Stimulated activated memory B cell treated with anti-CD40 and anti-IgM and Interleukin-4, amounts not matched to agents 10 μg/mL and 1 μg/mL and 100 μg/mL, for 72 hours (primary cell): ENCODE results near the gene PPP1R37.

Experiments
- ATAC-seq: fragments of 150-1000 bp; cut with Tn5 transposase; 2 replicates; pipeline ENCODE4 v1.10.0; 2021
- H3K27ac Mint-ChIP-seq: one replicate; pipeline ENCODE4 v1.8.0; 2022; ENCODE audit warnings: mild to moderate bottlenecking, mixed read lengths
- H3K27me3 Mint-ChIP-seq: one replicate; pipeline ENCODE4 v1.8.0; 2022; ENCODE audit warnings: mixed read lengths
- H3K36me3 Mint-ChIP-seq: one replicate; pipeline ENCODE4 v1.8.0; 2022; ENCODE audit warnings: mixed read lengths
- H3K4me1 Mint-ChIP-seq: one replicate; pipeline ENCODE4 v1.8.0; 2022; ENCODE audit warnings: mixed read lengths
- H3K4me3 Mint-ChIP-seq: one replicate; pipeline ENCODE4 v1.8.0; 2022; ENCODE audit warnings: mild to moderate bottlenecking, moderate library complexity, mixed read lengths
- H3K9me3 Mint-ChIP-seq: one replicate; pipeline ENCODE4 v1.8.0; 2022; ENCODE audit warnings: mixed read lengths

Gene PPP1R37

GRCh38 chr19:45180936-45181335, 88.0 kb downstream of the PPP1R37 start:
- no peak overlapping the region for H3K27ac Mint-ChIP-seq
- peak overlapping the region; percentile 77 for H3K4me3 Mint-ChIP-seq
- peaks cover 46% of the 10 kb centered on the region for H3K4me1 Mint-ChIP-seq
- no peaks in the 10 kb centered on the region for H3K9me3 Mint-ChIP-seq
- ATAC-seq, result no peak
- no peaks in the 10 kb centered on the region for H3K27me3 Mint-ChIP-seq
- H3K36me3 Mint-ChIP-seq, result peaks cover 18% of the 10 kb centered on the region

- Mint-ChIP-seq H3K27me3 (no peaks in the 10 kb centered on the region), H3K36me3 (peaks cover 18% of the 10 kb centered on the region), H3K27ac (no peak overlapping the region), H3K4me3 (no peak overlapping the region), H3K4me1 (peaks cover 55% of the 10 kb centered on the region), H3K9me3 (no peaks in the 10 kb centered on the region)
- ATAC-seq, result no peak
These were observed 89.8 kb downstream of the PPP1R37 start for GRCh38 chr19:45182758-45183157.

GRCh38 chr19:45184115-45184514, 91.1 kb downstream of the PPP1R37 start:
- Mint-ChIP-seq H3K4me3 (no peak overlapping the region), H3K36me3 (peaks cover 18% of the 10 kb centered on the region), H3K27ac (no peak overlapping the region), H3K4me1 (peaks cover 55% of the 10 kb centered on the region), H3K27me3 (no peaks in the 10 kb centered on the region), H3K9me3 (no peaks in the 10 kb centered on the region)
- ATAC-seq, result no peak

- Mint-ChIP-seq H3K4me3 (no peak overlapping the region), H3K36me3 (peaks cover 19% of the 10 kb centered on the region), H3K4me1 (peaks cover 35% of the 10 kb centered on the region), H3K27ac (no peak overlapping the region), H3K9me3 (peaks cover 3% of the 10 kb centered on the region), H3K27me3 (no peaks in the 10 kb centered on the region)
- ATAC-seq, result no peak
These were observed 93.7 kb downstream of the PPP1R37 start for GRCh38 chr19:45186509-45187334.

GRCh38 chr19:45187421-45188100, 94.6 kb downstream of the PPP1R37 start:
- peaks cover 31% of the 10 kb centered on the region for H3K4me1 Mint-ChIP-seq
- H3K27me3 Mint-ChIP-seq, result no peaks in the 10 kb centered on the region
- peaks cover 3% of the 10 kb centered on the region for H3K9me3 Mint-ChIP-seq
- no peak overlapping the region for H3K27ac Mint-ChIP-seq
- ATAC-seq, result peak; percentile 79
- peaks cover 20% of the 10 kb centered on the region for H3K36me3 Mint-ChIP-seq
- no peak overlapping the region for H3K4me3 Mint-ChIP-seq

- Mint-ChIP-seq H3K27me3 (no peaks in the 10 kb centered on the region), H3K36me3 (peaks cover 16% of the 10 kb centered on the region), H3K4me3 (no peak overlapping the region), H3K4me1 (peaks cover 14% of the 10 kb centered on the region), H3K9me3 (peaks cover 3% of the 10 kb centered on the region), H3K27ac (no peak overlapping the region)
- no peak for ATAC-seq
These were observed 97.0 kb downstream of the PPP1R37 start for GRCh38 chr19:45189971-45190370.

- Mint-ChIP-seq H3K9me3 (peaks cover 3% of the 10 kb centered on the region), H3K4me1 (peaks cover 10% of the 10 kb centered on the region), H3K4me3 (no peak overlapping the region), H3K27ac (no peak overlapping the region), H3K36me3 (peaks cover 16% of the 10 kb centered on the region), H3K27me3 (no peaks in the 10 kb centered on the region)
- no peak for ATAC-seq
These were observed 98.4 kb downstream of the PPP1R37 start for GRCh38 chr19:45191375-45191774.

- peaks cover 26% of the 10 kb centered on the region for H3K27me3 Mint-ChIP-seq
- H3K27ac Mint-ChIP-seq, result no peak overlapping the region
- no peak for ATAC-seq
- peaks cover 5% of the 10 kb centered on the region for H3K36me3 Mint-ChIP-seq
- H3K4me1 Mint-ChIP-seq, result no peaks in the 10 kb centered on the region
- H3K4me3 Mint-ChIP-seq, result no peak overlapping the region
- H3K9me3 Mint-ChIP-seq, result no peaks in the 10 kb centered on the region
These were observed 102.8 kb downstream of the PPP1R37 start for GRCh38 chr19:45195764-45196163.
